ENCODE measurements around the gene PKP1.

GRCh38 chr1:201311356-201312011 is 28.2 kb downstream of the PKP1 start:
- no peak for TF ChIP-seq CTCF (conservative IDR thresholded peaks at IDR 0.05)
- TF ChIP-seq ZFX (IDR thresholded peaks at IDR 0.05), result no peak

Measured in C4-2B (cell line).